ENCODE measurements around the gene PPM1H.

The PPM1H gene

GRCh38 chr12:62738105-62738504 lies 196.8 kb downstream of the PPM1H start (continued):
- TF ChIP-seq PRDM10 (tag by site-specific recombination; IDR thresholded peaks at IDR 0.05) (no peak), ZNF23 (tag by site-specific recombination; IDR thresholded peaks at IDR 0.05; ENCODE audit: borderline replicate concordance) (no peak), KLF10 (tag by site-specific recombination; IDR thresholded peaks at IDR 0.05) (no peak)

DNA sequence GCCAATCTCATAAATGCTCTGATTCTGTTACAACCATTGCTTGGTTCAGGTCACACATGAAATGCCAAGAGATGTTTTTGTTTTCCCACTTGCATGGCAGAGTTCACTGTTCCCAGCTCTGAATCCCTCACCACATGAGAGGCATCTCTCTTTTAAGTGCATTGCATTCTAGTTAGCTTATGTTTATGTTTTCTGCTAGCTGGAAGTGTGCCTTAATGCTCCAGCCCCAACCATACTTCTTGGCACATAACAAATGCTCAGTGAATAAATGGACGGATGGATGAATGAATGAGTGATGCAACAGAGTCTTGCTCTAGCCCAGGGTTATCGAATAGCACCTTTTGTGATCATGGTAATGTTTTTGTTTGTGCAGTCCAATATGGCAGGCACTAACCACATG lies 197.3 kb downstream of the PPM1H start:
- no peak overlapping the region for H3K27ac ChIP-seq (ENCODE audit: extremely low read depth, low read depth, low read length)
- CTCF ChIA-PET: interaction anchor here (0.9 kb wide), 1 partner anchor 56 kb away, joined by 3 read pairs; no protein-coding TSS in a partner anchor
- H3K4me1 ChIP-seq (ENCODE audit: control insufficient read depth, insufficient read depth, low read length): peaks cover 2% of the 10 kb centered on the region; the same call in 1 of the 2 replicates
- POLR2A ChIA-PET: no interaction called here
- no peak for TF ChIP-seq ZNF366 (tag by site-specific recombination; conservative IDR thresholded peaks at IDR 0.05)
- no peak for TF ChIP-seq SETDB1 (IDR thresholded peaks at IDR 0.05; ENCODE audit: insufficient read length, low read length)
- no peak for TF ChIP-seq ZBTB21 (tag by site-specific recombination; IDR thresholded peaks at IDR 0.05)
- no peak for TF ChIP-seq ZNF776 (tag by site-specific recombination; IDR thresholded peaks at IDR 0.05; ENCODE audit: borderline replicate concordance)
- no peak for TF ChIP-seq ZNF423 (tag by site-specific recombination; IDR thresholded peaks at IDR 0.05)
- TF ChIP-seq TCF7L2 (IDR thresholded peaks at IDR 0.05; ENCODE audit: borderline replicate concordance, low read depth, low read length): no peak
- TF ChIP-seq ZNF48 (tag by site-specific recombination; IDR thresholded peaks at IDR 0.05): no peak
- TF ChIP-seq ZNF426 (tag by site-specific recombination; IDR thresholded peaks at IDR 0.05): no peak
- TF ChIP-seq ZNF558 (tag by site-specific recombination; IDR thresholded peaks at IDR 0.05): no peak
- TF ChIP-seq GLIS2 (tag by site-specific recombination; IDR thresholded peaks at IDR 0.05): no peak
- no peak for TF ChIP-seq ZSCAN23 (tag by site-specific recombination; IDR thresholded peaks at IDR 0.05)
- TF ChIP-seq SCRT1 (tag by site-specific recombination; IDR thresholded peaks at IDR 0.05; ENCODE audit: borderline replicate concordance): no peak
- no peak for TF ChIP-seq ZSCAN16 (tag by site-specific recombination; IDR thresholded peaks at IDR 0.05)
- TF ChIP-seq, protein P1, sequence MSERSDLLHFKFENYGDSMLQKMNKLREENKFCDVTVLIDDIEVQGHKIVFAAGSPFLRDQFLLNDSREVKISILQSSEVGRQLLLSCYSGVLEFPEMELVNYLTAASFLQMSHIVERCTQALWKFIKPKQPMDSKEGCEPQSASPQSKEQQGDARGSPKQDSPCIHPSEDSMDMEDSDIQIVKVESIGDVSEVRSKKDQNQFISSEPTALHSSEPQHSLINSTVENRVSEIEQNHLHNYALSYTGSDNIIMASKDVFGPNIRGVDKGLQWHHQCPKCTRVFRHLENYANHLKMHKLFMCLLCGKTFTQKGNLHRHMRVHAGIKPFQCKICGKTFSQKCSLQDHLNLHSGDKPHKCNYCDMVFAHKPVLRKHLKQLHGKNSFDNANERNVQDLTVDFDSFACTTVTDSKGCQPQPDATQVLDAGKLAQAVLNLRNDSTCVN (tag by site-specific recombination; optimal IDR thresholded peaks at IDR 0.05): no peak
- TF ChIP-seq ZFP3 (tag by site-specific recombination; IDR thresholded peaks at IDR 0.05; ENCODE audit: low read depth): no peak
- no peak for TF ChIP-seq REPIN1 (tag by site-specific recombination; IDR thresholded peaks at IDR 0.05; ENCODE audit: low read depth)
- no peak for TF ChIP-seq ZNF37A (tag by site-specific recombination; IDR thresholded peaks at IDR 0.05)
- H3K4me3 ChIP-seq (ENCODE audit: low read depth, low read length): no peak overlapping the region
- no peaks in the 10 kb centered on the region for H3K9me3 ChIP-seq (ENCODE audit: control insufficient read depth, insufficient read depth, low read depth, low read length)
- peaks cover 4 to 16% of the 10 kb centered on the region in 2 experiments; a peak in 2 of 3 replicates for H3K36me3 ChIP-seq (ENCODE audit: control insufficient read depth in 2 of 2, insufficient read depth in 1 of 2, low read length in 2 of 2)

DNA sequence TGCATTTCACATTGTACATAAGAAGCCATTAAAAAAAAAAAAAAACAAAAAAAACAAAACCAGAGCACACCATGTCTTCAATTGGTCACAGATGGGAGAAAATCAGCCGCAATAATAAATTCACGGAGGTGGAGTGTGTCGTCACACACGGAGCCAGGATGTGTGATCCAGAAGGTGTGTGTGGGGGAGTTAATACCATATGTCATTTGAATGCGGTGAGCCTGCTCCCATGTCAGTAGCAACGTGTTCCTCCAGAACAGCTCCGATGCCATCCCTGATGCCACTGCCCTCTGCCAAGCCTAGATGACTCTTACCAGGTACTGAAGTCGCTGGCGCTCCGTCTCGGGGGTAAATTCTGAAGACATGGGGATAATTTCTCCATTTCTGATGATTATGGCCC lies 197.8 kb downstream of the PPM1H start:
- POLR2A ChIA-PET: no interaction called here

More for the DNA sequence above, 197.8 kb downstream of the PPM1H start:
- CTCF ChIA-PET: no interaction called here
- TF ChIP-seq PRDM10 (tag by site-specific recombination; IDR thresholded peaks at IDR 0.05) (no peak), ZNF530 (tag by site-specific recombination; IDR thresholded peaks at IDR 0.05; ENCODE audit: low read depth) (no peak), ZBTB7A (tag by site-specific recombination; IDR thresholded peaks at IDR 0.05; ENCODE audit: low read depth) (no peak)
- Histone ChIP-seq H3K36me3 (ENCODE audit: control insufficient read depth in 2 of 2, insufficient read depth in 1 of 2, low read length in 2 of 2) (peaks cover 4 to 16% of the 10 kb centered on the region in 2 experiments; a peak in 2 of 3 replicates), H3K9me3 (ENCODE audit: control insufficient read depth, insufficient read depth, low read depth, low read length) (no peaks in the 10 kb centered on the region), H3K4me3 (ENCODE audit: low read depth, low read length) (no peak overlapping the region), H3K27ac (ENCODE audit: extremely low read depth, low read depth, low read length) (no peak overlapping the region), H3K4me1 (ENCODE audit: control insufficient read depth, insufficient read depth, low read length) (peaks cover 2% of the 10 kb centered on the region; the same call in 1 of the 2 replicates)
